B cell (primary cell): ENCODE measurements around the gene UBE2U. TPM values are rescaled to one million over a fixed set of nuclear protein-coding genes. Genes with fewer than 3 reads are reported as not detected.

Source experiments
- ATAC-seq: fragments of 200-7000 bp; cut with Tn5 transposase; one replicate; pipeline ENCODE4 v1.10.0; 2021; ENCODE audit warnings: low read depth, mild to moderate bottlenecking, moderate number of reproducible peaks, moderate library complexity
- CTCF ChIA-PET: fragments of 350-600 bp; sonication (Branson Sonifier 250); formaldehyde crosslinking; loops from one replicate; lab custom pipeline; 2021; ENCODE audit warnings: antibody characterized with exemption, inconsistent platforms; lab: Charles Lee
- POLR2A ChIA-PET: fragments of 350-600 bp; sonication (Branson Sonifier 250); formaldehyde crosslinking; loops from one replicate; lab custom pipeline; 2021; ENCODE audit warnings: antibody characterized with exemption; lab: Charles Lee
- DNase-seq: peaks from one replicate; pipeline ENCODE4 v3.0.0; 2013
- H2AFZ ChIP-seq: 2 replicates; pipeline ENCODE4 v1.6.1; 2012; ENCODE audit warnings: mild to moderate bottlenecking, low read depth, low read length; ENCODE audit not compliant: insufficient read depth, poor library complexity, severe bottlenecking
- H3K27ac ChIP-seq, 2 donors: 1 replicate in 1 of 2; 2 replicates in 1 of 2; pipeline ENCODE4 v1.5.1; 2012 to 2013; ENCODE audit warnings: low read length in 2 of 2, mild to moderate bottlenecking in 2 of 2, moderate library complexity in 1 of 2
- H3K27me3 ChIP-seq, 4 experiments: fragments of 200-600 bp in 1 of 4; sonication (generic) in 1 of 4; replicated peaks in 1 of 4; 1 replicate in 2 of 4; 2 replicates in 2 of 4; pipeline versions ENCODE4 v1.6.1 to v1.7.0; 2013 to 2016; ENCODE audit warnings: low read length in 3 of 4, mild to moderate bottlenecking in 2 of 4, mixed read lengths in 1 of 4, moderate library complexity in 1 of 4; ENCODE audit not compliant: insufficient read depth in 4 of 4, control insufficient read depth in 3 of 4; ENCODE audit errors: control extremely low read depth in 1 of 4
- H3K36me3 ChIP-seq, 2 experiments: replicated peaks in 1 of 2; 1 replicate in 1 of 2; 2 replicates in 1 of 2; pipeline versions ENCODE4 v1.6.1 to v1.7.1; 2013; ENCODE audit warnings: low read length in 1 of 2; ENCODE audit not compliant: insufficient read depth in 2 of 2, control insufficient read depth in 1 of 2; ENCODE audit errors: control extremely low read depth in 1 of 2, extremely low read depth in 1 of 2
- H3K4me1 ChIP-seq, 2 donors: fragments of 200-600 bp in 1 of 2; sonication (generic) in 1 of 2; 1 replicate in 1 of 2; 2 replicates in 1 of 2; pipeline versions ENCODE4 v1.5.1 to v1.6.1; 2013 to 2017; ENCODE audit warnings: low read length in 2 of 2; ENCODE audit not compliant: control insufficient read depth in 2 of 2, insufficient read depth in 2 of 2
- H3K4me2 ChIP-seq: replicated peaks from 2 replicates; pipeline ENCODE3; 2012; ENCODE audit warnings: mild to moderate bottlenecking, low read depth, low read length; ENCODE audit not compliant: poor library complexity, severe bottlenecking
- H3K4me3 ChIP-seq, 5 experiments: fragments of 200-600 bp in 1 of 5; sonication (generic) in 1 of 5; 1 replicate in 3 of 5; 2 replicates in 2 of 5; pipeline versions ENCODE4 v1.5.1 to v1.7.0; 2011 to 2016; ENCODE audit warnings: low read length in 4 of 5, mild to moderate bottlenecking in 4 of 5, low read depth in 2 of 5, control low read depth in 1 of 5, moderate library complexity in 1 of 5; ENCODE audit not compliant: insufficient read depth in 1 of 5; ENCODE audit errors: control extremely low read depth in 1 of 5, extremely low read depth in 1 of 5
- H3K79me2 ChIP-seq: fragments of 200-600 bp; sonication (generic); one replicate; pipeline ENCODE4 v1.6.0; 2016; ENCODE audit warnings: low read length; ENCODE audit not compliant: control insufficient read depth, insufficient read depth
- H3K9ac ChIP-seq: fragments of 200-600 bp; sonication (generic); 2 replicates; pipeline ENCODE4 v1.6.1; 2017; ENCODE audit warnings: mild to moderate bottlenecking, low read length, moderate library complexity
- H3K9me3 ChIP-seq, 3 donors: one replicate each; pipeline versions ENCODE4 v1.6.1 to v1.7.1; 2013; ENCODE audit warnings: low read length in 2 of 3; ENCODE audit not compliant: control insufficient read depth in 2 of 3, insufficient read depth in 1 of 3; ENCODE audit errors: control extremely low read depth in 1 of 3
- H4K20me1 ChIP-seq: 2 replicates; pipeline ENCODE4 v1.6.0; 2012; ENCODE audit warnings: mild to moderate bottlenecking, low read length; ENCODE audit not compliant: insufficient read depth, control insufficient read depth, poor library complexity, severe bottlenecking
- H3K27ac Mint-ChIP-seq: one replicate; pipeline ENCODE4 v1.8.0; 2021; ENCODE audit warnings: mixed read lengths
- H3K27me3 Mint-ChIP-seq: one replicate; pipeline ENCODE4 v1.8.0; 2021; ENCODE audit warnings: mixed read lengths
- H3K4me1 Mint-ChIP-seq: one replicate; pipeline ENCODE4 v1.8.0; 2021; ENCODE audit warnings: mixed read lengths
- H3K4me3 Mint-ChIP-seq: one replicate; pipeline ENCODE4 v1.8.0; 2021; ENCODE audit warnings: mixed read lengths
- H3K9me3 Mint-ChIP-seq: one replicate; pipeline ENCODE4 v1.8.0; 2022; ENCODE audit warnings: mixed read lengths; ENCODE audit not compliant: insufficient read depth
- EZH2 ChIP-seq: IDR thresholded peaks from 2 replicates; pipeline ENCODE4 v1.6.1; 2012; ENCODE audit warnings: borderline replicate concordance, low read depth, mild to moderate bottlenecking, moderate library complexity, low read length; ENCODE audit not compliant: insufficient read depth, poor library complexity, severe bottlenecking
- WGBS: methylation state at CpG from one replicate; pipeline ENCODE4 v1.1.5; 2013; ENCODE audit warnings: missing lambda C conversion rate; ENCODE audit not compliant: insufficient coverage; 5-methylcytosine and 5-hydroxymethylcytosine counted together
- intact Hi-C: fragments of 100-400 bp; cut with micrococcal nuclease; formaldehyde crosslinking; loops from one replicate; pipeline ENCODE4 v1.10.0; 2022
- polyA plus RNA-seq: library from polyadenylated mRNA; depleted of rRNA; stranded (reverse); fragments of >200 nt; gene quantifications from 2 replicates; pipeline ENCODE4 v1.2.3, GENCODE V29; 2012
- total RNA-seq, 2 donors: library from RNA; stranded (reverse); fragments of 120-200 nt in 1 of 2; gene quantifications; 1 replicate in 1 of 2; 2 replicates in 1 of 2; pipeline versions ENCODE4 v1.2.3 to v1.2.4, GENCODE V29; 2013 to 2022
- TF ChIP-seq, protein P1 (sequence below): fragments of 200-600 bp; IDR thresholded peaks from one replicate; pipeline ENCODE4 v1.8.0; 2022; ENCODE audit warnings: antibody characterized with exemption, mild to moderate bottlenecking

UBE2U gene
- total and polyA plus RNA-seq, 2 donors (not counting 1 experiment from before 2014, with no cell fraction given), result not detected

DNA sequence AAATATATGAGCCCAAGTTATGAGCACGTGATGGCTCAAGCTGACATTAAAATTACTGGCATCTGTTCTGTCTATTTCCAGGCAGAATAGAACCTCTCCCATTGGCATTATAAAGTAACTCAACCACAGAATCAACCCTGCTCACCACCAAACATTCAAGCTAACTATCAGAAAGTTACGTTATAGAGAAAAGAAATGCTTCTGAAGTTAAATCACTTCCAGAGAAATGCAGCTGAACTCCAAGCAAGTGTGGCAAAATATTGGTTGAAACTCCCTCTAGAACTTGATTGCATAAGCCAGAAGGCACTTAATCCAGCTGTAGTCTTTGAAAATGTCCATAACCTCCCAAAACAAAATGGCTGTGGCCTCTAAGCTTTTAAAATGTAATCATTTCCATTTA is 36.2 kb upstream of the UBE2U start:
- H3K4me1 ChIP-seq, result no peaks in the 10 kb centered on the region
- no peaks in the 10 kb centered on the region for H3K27me3 ChIP-seq
- Mint-ChIP-seq H3K4me3 (no peak overlapping the region), H3K27ac (no peak overlapping the region), H3K9me3 (no peaks in the 10 kb centered on the region), H3K27me3 (peaks cover 6% of the 10 kb centered on the region), H3K4me1 (no peaks in the 10 kb centered on the region)
- no peak overlapping the region for H3K9ac ChIP-seq
- H3K9me3 ChIP-seq, result no peaks in the 10 kb centered on the region
- CTCF ChIA-PET, result interaction anchor here (0.9 kb wide), 1 partner anchor 31 kb away, joined by 3 read pairs; no protein-coding TSS in a partner anchor
- no peak overlapping the region for H3K4me3 ChIP-seq
- H3K27ac ChIP-seq, result no peak overlapping the region
- H4K20me1 ChIP-seq, result no peaks in the 10 kb centered on the region
- WGBS, result 20% methylated on average over 1 of the region's 2 CpGs
- intact Hi-C loops, result no loop called here
- POLR2A ChIA-PET, result no interaction called here
- no peak overlapping the region for H3K4me2 ChIP-seq
- no peak for TF ChIP-seq EZH2
- TF ChIP-seq, protein P1, sequence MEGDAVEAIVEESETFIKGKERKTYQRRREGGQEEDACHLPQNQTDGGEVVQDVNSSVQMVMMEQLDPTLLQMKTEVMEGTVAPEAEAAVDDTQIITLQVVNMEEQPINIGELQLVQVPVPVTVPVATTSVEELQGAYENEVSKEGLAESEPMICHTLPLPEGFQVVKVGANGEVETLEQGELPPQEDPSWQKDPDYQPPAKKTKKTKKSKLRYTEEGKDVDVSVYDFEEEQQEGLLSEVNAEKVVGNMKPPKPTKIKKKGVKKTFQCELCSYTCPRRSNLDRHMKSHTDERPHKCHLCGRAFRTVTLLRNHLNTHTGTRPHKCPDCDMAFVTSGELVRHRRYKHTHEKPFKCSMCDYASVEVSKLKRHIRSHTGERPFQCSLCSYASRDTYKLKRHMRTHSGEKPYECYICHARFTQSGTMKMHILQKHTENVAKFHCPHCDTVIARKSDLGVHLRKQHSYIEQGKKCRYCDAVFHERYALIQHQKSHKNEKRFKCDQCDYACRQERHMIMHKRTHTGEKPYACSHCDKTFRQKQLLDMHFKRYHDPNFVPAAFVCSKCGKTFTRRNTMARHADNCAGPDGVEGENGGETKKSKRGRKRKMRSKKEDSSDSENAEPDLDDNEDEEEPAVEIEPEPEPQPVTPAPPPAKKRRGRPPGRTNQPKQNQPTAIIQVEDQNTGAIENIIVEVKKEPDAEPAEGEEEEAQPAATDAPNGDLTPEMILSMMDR, result no peak
- H3K36me3 ChIP-seq, result peaks cover 0 to 3% of the 10 kb centered on the region in 2 experiments
- no peak for ATAC-seq
- no peak for DNase-seq
- no peaks in the 10 kb centered on the region for H3K79me2 ChIP-seq
- H2AFZ ChIP-seq, result no peak overlapping the region

DNA sequence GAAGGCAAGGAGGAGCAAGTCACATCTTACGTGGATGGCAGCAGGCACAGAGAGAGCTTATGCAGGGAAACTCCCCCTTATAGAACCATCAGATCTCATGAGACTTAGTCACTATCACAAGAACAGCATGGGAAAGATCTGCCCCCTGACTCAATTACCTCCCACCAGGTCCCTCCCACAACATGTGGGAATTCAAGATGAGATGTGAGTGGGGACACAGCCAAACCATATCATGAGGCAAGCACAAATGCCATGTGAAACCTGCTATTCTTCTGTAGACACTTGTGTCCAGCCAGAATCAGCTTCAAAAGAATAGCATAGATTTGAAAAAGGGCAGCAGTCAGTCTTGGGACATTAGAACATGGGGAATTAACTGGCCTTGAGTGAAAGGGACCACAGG is 32.2 kb upstream of the UBE2U start:
- H3K4me2 ChIP-seq, result no peak overlapping the region
- TF ChIP-seq, protein P1, result no peak
- no peaks in the 10 kb centered on the region for H3K4me1 ChIP-seq
- Mint-ChIP-seq H3K9me3 (no peaks in the 10 kb centered on the region), H3K4me3 (no peak overlapping the region), H3K4me1 (peaks cover 1% of the 10 kb centered on the region), H3K27me3 (peaks cover 6% of the 10 kb centered on the region), H3K27ac (no peak overlapping the region)
- H3K9me3 ChIP-seq, result no peaks in the 10 kb centered on the region
- no peaks in the 10 kb centered on the region for H3K79me2 ChIP-seq
- H4K20me1 ChIP-seq, result no peaks in the 10 kb centered on the region
- no peaks in the 10 kb centered on the region for H3K27me3 ChIP-seq
- intact Hi-C loops, result no loop called here
- no peak overlapping the region for H2AFZ ChIP-seq
- no peak overlapping the region for H3K27ac ChIP-seq
- WGBS, result 100% methylated on average over 1 of the region's 1 CpG
- ChIA-PET POLR2A (no interaction called here), CTCF (no interaction called here)
- peaks cover 0 to 3% of the 10 kb centered on the region in 2 experiments for H3K36me3 ChIP-seq
- H3K4me3 ChIP-seq, result no peak overlapping the region
- DNase-seq (no peak), ATAC-seq (no peak)
- no peak overlapping the region for H3K9ac ChIP-seq
